ENCODE measurements around the gene ABCG1. TPM values are rescaled to one million over a fixed set of nuclear protein-coding genes. Genes with fewer than 3 reads are reported as not detected.

ABCG1 gene
- total and polyA plus RNA-seq, 4 donors, result 1.6 to 9.7 (median 5.3) TPM

DNA sequence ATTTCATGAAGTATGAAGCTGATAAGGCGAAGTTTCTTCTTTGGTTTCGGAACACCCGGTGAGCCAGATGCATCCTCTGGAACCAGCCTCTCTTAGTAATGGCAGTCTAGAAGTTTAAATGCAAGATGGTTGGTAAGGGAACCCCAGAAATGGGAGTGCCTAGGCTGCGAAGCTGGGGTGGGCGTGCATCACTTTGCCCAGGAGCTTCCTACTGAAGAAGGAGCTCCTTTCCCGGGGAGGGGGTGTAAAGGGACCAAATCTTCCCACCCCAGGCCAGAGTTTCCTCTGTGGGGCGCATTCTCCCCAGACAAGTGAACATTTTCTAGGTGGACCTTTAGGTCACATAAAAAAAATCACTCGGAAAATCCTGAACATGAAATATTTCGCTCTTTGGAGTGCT lies 127.5 kb downstream of the ABCG1 start:
- peaks cover 0 to 9% (median 0%) of the 10 kb centered on the region in 4 donors for H3K27me3 ChIP-seq (ENCODE audit: control insufficient read depth in 4 of 4, insufficient read depth in 4 of 4, low read length in 3 of 4)
- DNase-seq (ENCODE audit: low spot score), result no peak
- H3K27ac ChIP-seq (ENCODE audit: low read depth in 1 of 2, low read length in 2 of 2), result no peak overlapping the region
- H3K4me1 ChIP-seq (ENCODE audit: control insufficient read depth in 4 of 4, insufficient read depth in 4 of 4, low read length in 3 of 4), result no peaks in the 10 kb centered on the region
- H3K9me3 ChIP-seq (ENCODE audit: control insufficient read depth in 4 of 4, low read length in 3 of 4), result no peaks in the 10 kb centered on the region
- no peaks in the 10 kb centered on the region for H3K36me3 ChIP-seq (ENCODE audit: control insufficient read depth in 4 of 4, insufficient read depth in 3 of 4, low read depth in 1 of 4, low read length in 3 of 4)
- H3K4me3 ChIP-seq (ENCODE audit: low read depth in 1 of 3, low read length in 3 of 3), result no peak overlapping the region
- no peak for TF ChIP-seq GABPA (IDR thresholded peaks at IDR 0.05 in 1 of 2, conservative IDR thresholded peaks at IDR 0.05 in 1 of 2)
- TF ChIP-seq RAD21 (IDR thresholded peaks at IDR 0.05), result no peak
- TF ChIP-seq YY1 (IDR thresholded peaks at IDR 0.05), result no peak
- TF ChIP-seq FOXA1 (IDR thresholded peaks at IDR 0.05), result no peak
- TF ChIP-seq, protein P1, sequence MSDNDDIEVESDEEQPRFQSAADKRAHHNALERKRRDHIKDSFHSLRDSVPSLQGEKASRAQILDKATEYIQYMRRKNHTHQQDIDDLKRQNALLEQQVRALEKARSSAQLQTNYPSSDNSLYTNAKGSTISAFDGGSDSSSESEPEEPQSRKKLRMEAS (IDR thresholded peaks at IDR 0.05), result no peak
- no peak for TF ChIP-seq HNF4G (IDR thresholded peaks at IDR 0.05)
- no peak for TF ChIP-seq FOXA2 (IDR thresholded peaks at IDR 0.05)
- no peak for TF ChIP-seq NR2F2 (IDR thresholded peaks at IDR 0.05)
- no peak for TF ChIP-seq TAF1 (conservative IDR thresholded peaks at IDR 0.05)
- TF ChIP-seq, protein P2, sequence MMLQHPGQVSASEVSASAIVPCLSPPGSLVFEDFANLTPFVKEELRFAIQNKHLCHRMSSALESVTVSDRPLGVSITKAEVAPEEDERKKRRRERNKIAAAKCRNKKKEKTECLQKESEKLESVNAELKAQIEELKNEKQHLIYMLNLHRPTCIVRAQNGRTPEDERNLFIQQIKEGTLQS (IDR thresholded peaks at IDR 0.05), result no peak
- TF ChIP-seq EGR1 (IDR thresholded peaks at IDR 0.05; ENCODE audit: low read depth in 2 of 2), result no peak
- H3K9ac ChIP-seq (ENCODE audit: low read depth in 1 of 2, low read length in 2 of 2), result no peak overlapping the region
- 93% methylated on average over 9 of the region's 9 CpGs for WGBS

Small RNA genes lying within 50 kb of the gene (small RNA-seq; reads per million reads assigned to genes)
- not detected for gene RNA5SP492

Other genes starting within 250 kb of the ABCG1 start
- gene ZBTB21, start 208.8 kb upstream of the ABCG1 start, total RNA-seq, result 10 to 100 TPM in 1 of 2 donors, 1 to 10 TPM in 1; 3.1 to 14.1 TPM
- 1 to 10 TPM; 3.5 to 4.6 TPM for gene ZBTB21, start 208.8 kb upstream of the ABCG1 start, polyA plus RNA-seq
- gene UMODL1, start 147.8 kb upstream of the ABCG1 start, total RNA-seq, result under 1 TPM; 0.08 to 0.14 TPM
- gene UMODL1, start 147.8 kb upstream of the ABCG1 start, polyA plus RNA-seq, result under 1 TPM in 1 of 2 donors, not detected in 1; 0.08 TPM
- gene TFF3, start 96.3 kb downstream of the ABCG1 start, total RNA-seq, result under 1 TPM; 0.09 to 0.50 TPM
- 1 to 10 TPM; 2.5 to 4.1 TPM for gene TFF3, start 96.3 kb downstream of the ABCG1 start, polyA plus RNA-seq
- gene TFF2, start 131.9 kb downstream of the ABCG1 start, total RNA-seq, result not detected
- 1 to 10 TPM in 1 of 2 donors, not detected in 1; 1.0 TPM for gene TFF2, start 131.9 kb downstream of the ABCG1 start, polyA plus RNA-seq
- gene TFF1, start 147.4 kb downstream of the ABCG1 start, total RNA-seq, result not detected
- gene TFF1, start 147.4 kb downstream of the ABCG1 start, polyA plus RNA-seq, result not detected
- gene TMPRSS3, start 176.9 kb downstream of the ABCG1 start, total RNA-seq, result under 1 TPM in 1 of 2 donors, not detected in 1; 0.50 TPM
- gene TMPRSS3, start 176.9 kb downstream of the ABCG1 start, polyA plus RNA-seq, result under 1 TPM in 1 of 2 donors, not detected in 1; 0.25 TPM
- gene UBASH3A, start 184.8 kb downstream of the ABCG1 start, total RNA-seq, result under 1 TPM; 0.65 to 0.75 TPM
- under 1 TPM; 0.10 to 0.24 TPM for gene UBASH3A, start 184.8 kb downstream of the ABCG1 start, polyA plus RNA-seq

Measured in liver (tissue), 10 donors.